HepG2 (cell line): ENCODE data around the gene RANBP3L. TPM values are rescaled to one million over a fixed set of nuclear protein-coding genes. Genes with fewer than 3 reads are reported as not detected.

Experiments used
- ARID5B ChIP-seq: IDR thresholded peaks from 2 replicates; pipeline ENCODE4 v1.4.0; 2020; ENCODE audit warnings: mild to moderate bottlenecking, missing genetic modification reagents
- E2F1 ChIP-seq: sonication (generic); formaldehyde crosslinking; IDR thresholded peaks from 2 replicates; pipeline ENCODE4 v1.5.0; 2020; ENCODE audit warnings: missing genetic modification reagents
- ELK4 ChIP-seq: sonication (generic); formaldehyde crosslinking; IDR thresholded peaks from 2 replicates; pipeline ENCODE4 v1.9.0; 2021; ENCODE audit warnings: missing genetic modification reagents, borderline replicate concordance
- HES4 ChIP-seq: sonication (generic); formaldehyde crosslinking; IDR thresholded peaks from 2 replicates; pipeline ENCODE4 v1.9.0; 2021; ENCODE audit warnings: mild to moderate bottlenecking, missing genetic modification reagents, borderline replicate concordance
- KDM4B ChIP-seq: sonication (generic); formaldehyde crosslinking; IDR thresholded peaks from 2 replicates; pipeline ENCODE4 v1.4.0; 2020; ENCODE audit warnings: missing genetic modification reagents
- MATR3 ChIP-seq: sonication (generic); formaldehyde crosslinking; IDR thresholded peaks from 2 replicates; pipeline ENCODE4 v1.4.0; 2020; ENCODE audit warnings: missing genetic modification reagents
- MYC ChIP-seq: sonication (generic); formaldehyde crosslinking; IDR thresholded peaks from 2 replicates; pipeline ENCODE4 v1.9.0; 2021; ENCODE audit warnings: missing genetic modification reagents, borderline replicate concordance
- PAX8 ChIP-seq: sonication (generic); formaldehyde crosslinking; IDR thresholded peaks from 2 replicates; pipeline ENCODE4 v1.8.0; 2022; ENCODE audit warnings: mild to moderate bottlenecking, missing genetic modification reagents, borderline replicate concordance
- RNF219 ChIP-seq: sonication (generic); formaldehyde crosslinking; IDR thresholded peaks from 2 replicates; pipeline ENCODE4 v1.5.0; 2020; ENCODE audit warnings: mild to moderate bottlenecking, missing genetic modification reagents
- SIN3B ChIP-seq: fragments of 150-350 bp; IDR thresholded peaks from 2 replicates; pipeline ENCODE4 v1.6.1; 2014; ENCODE audit warnings: low read length
- THAP7 ChIP-seq: sonication (generic); formaldehyde crosslinking; IDR thresholded peaks from 2 replicates; pipeline ENCODE4 v1.8.1; 2023; ENCODE audit warnings: mild to moderate bottlenecking, missing genetic modification reagents
- XBP1 ChIP-seq: sonication (generic); formaldehyde crosslinking; IDR thresholded peaks from 2 replicates; pipeline ENCODE4 v1.5.0; 2020; ENCODE audit warnings: missing genetic modification reagents
- ZBTB25 ChIP-seq: IDR thresholded peaks from 2 replicates; pipeline ENCODE4 v1.6.1; 2018; ENCODE audit warnings: missing genetic modification reagents
- ZNF124 ChIP-seq: sonication (generic); formaldehyde crosslinking; IDR thresholded peaks from 2 replicates; pipeline ENCODE4 v1.4.0; 2020; ENCODE audit warnings: missing genetic modification reagents
- ZNF329 ChIP-seq: sonication (generic); formaldehyde crosslinking; IDR thresholded peaks from 2 replicates; pipeline ENCODE4 v1.9.0; 2021; ENCODE audit warnings: low read depth, mild to moderate bottlenecking, missing genetic modification reagents
- ZNF709 ChIP-seq: sonication (generic); formaldehyde crosslinking; IDR thresholded peaks from 2 replicates; pipeline ENCODE4 v1.5.0; 2020; ENCODE audit warnings: mild to moderate bottlenecking, missing genetic modification reagents
- ZNF780A ChIP-seq: sonication (generic); formaldehyde crosslinking; IDR thresholded peaks from 2 replicates; pipeline ENCODE4 v1.8.0; 2022; ENCODE audit warnings: mild to moderate bottlenecking, missing genetic modification reagents, moderate library complexity
- polyA plus RNA-seq, 8 experiments: library from polyadenylated mRNA; depleted of rRNA in 3 of 8; stranded (reverse) in 7 of 8; unstranded in 1 of 8; fragments of >200 nt; fragmentation: Illumina TruSeq in 4 of 8; extraction: Trizol in 4 of 8; gene quantifications; 2 replicates each; pipeline versions ENCODE4 v1.2.1 to v1.2.3, GENCODE V29; 2011 to 2016; ENCODE audit warnings: low read depth in 4 of 8, missing spikeins in 1 of 8, mixed read lengths in 1 of 8; ENCODE audit not compliant: insufficient read depth in 1 of 8
- total RNA-seq, 5 experiments: library from RNA; depleted of rRNA; stranded (reverse); fragments of >200 nt; fragmentation: Illumina TruSeq; extraction: Trizol; gene quantifications; 2 replicates each; pipeline ENCODE4 v1.2.3, GENCODE V29; 2016; ENCODE audit warnings: low read depth in 1 of 5

The RANBP3L gene
- total and polyA plus RNA-seq, 2 of the 13 experiments (the other 11 are each of a cell fraction or from before 2014, with no cell fraction given) = 0.09 TPM; not detected in 1

GRCh38 chr5:36241631-36242533, 59.8 kb downstream of the RANBP3L start, which contains the start of gene NADK2 (continued):
- TF ChIP-seq HES4 (CRISPR knock-in tag) (no peak; the same call in 1 of the 2 replicates), ZNF780A (CRISPR knock-in tag) (peak; percentile 69; the same call in 1 of the 2 replicates), ELK4 (CRISPR knock-in tag) (no peak), RNF219 (CRISPR knock-in tag) (no peak; the same call in 1 of the 2 replicates), MATR3 (CRISPR knock-in tag) (no peak), E2F1 (CRISPR knock-in tag) (no peak; the same call in 1 of the 2 replicates), ZBTB25 (CRISPR knock-in tag) (peak; percentile 64), KDM4B (CRISPR knock-in tag) (no peak), PAX8 (CRISPR knock-in tag) (no peak), ARID5B (peak; percentile 72), SIN3B (peak; percentile 47; the same call in 1 of the 2 replicates), ZNF124 (no peak), THAP7 (CRISPR knock-in tag) (no peak; the same call in none of the 2 replicates), ZNF329 (CRISPR knock-in tag) (peak; percentile 24; the same call in 1 of the 2 replicates), XBP1 (CRISPR knock-in tag) (no peak), ZNF709 (CRISPR knock-in tag) (peak; percentile 72; the same call in 1 of the 2 replicates), MYC (CRISPR knock-in tag) (peak; percentile 81)
